ENCODE data around the gene CNTN1. TPM values are rescaled to one million over a fixed set of nuclear protein-coding genes. Genes with fewer than 3 reads are reported as not detected.

Gene CNTN1
- total and polyA plus RNA-seq, 2 of the 13 experiments (the other 11 are each of a cell fraction or from before 2014, with no cell fraction given) = 0.01 to 0.07 TPM

GRCh38 chr12:41108032-41108431 is 415.8 kb downstream of the CNTN1 start (continued):
- TF ChIP-seq NR3C1 (CRISPR knock-in tag; IDR thresholded peaks at IDR 0.05) = no peak
- TF ChIP-seq KDM5A (IDR thresholded peaks at IDR 0.05; ENCODE audit: borderline replicate concordance, low read length) = no peak
- TF ChIP-seq HDAC1 (CRISPR knock-in tag; IDR thresholded peaks at IDR 0.05) = no peak
- TF ChIP-seq CREM (IDR thresholded peaks at IDR 0.05) = no peak
- no peak for TF ChIP-seq CREM (CRISPR knock-in tag; IDR thresholded peaks at IDR 0.05)
- TF ChIP-seq SKI (IDR thresholded peaks at IDR 0.05; ENCODE audit: partially characterized antibody) = no peak
- TF ChIP-seq THYN1 (CRISPR knock-in tag; IDR thresholded peaks at IDR 0.05; ENCODE audit: borderline replicate concordance, low read depth) = no peak
- TF ChIP-seq BRCA1 (CRISPR knock-in tag; IDR thresholded peaks at IDR 0.05) = no peak

DNA sequence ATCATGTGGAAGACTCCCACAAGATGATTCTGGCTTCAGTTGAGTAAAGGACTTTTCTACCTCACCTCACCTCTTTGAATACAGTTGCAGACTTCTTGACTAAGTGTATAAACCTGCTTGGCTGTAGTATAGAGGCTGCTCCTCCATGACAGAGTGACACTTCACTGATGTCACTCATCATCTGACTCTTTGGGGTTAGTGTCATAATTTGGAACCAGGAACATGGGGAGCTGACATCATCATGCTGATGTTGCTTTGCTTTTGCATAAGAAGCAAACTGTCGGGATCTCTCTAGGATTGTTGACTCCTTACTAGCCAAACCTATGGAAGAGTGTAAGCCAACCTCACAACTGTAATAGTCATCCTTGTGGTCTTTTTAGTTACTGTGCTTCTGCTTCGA is 420.7 kb downstream of the CNTN1 start:
- Histone ChIP-seq H3K27ac (ENCODE audit: extremely low read length, insufficient read depth, low read length) (no peak overlapping the region), H4K20me1 (ENCODE audit: insufficient read depth, low read length) (no peaks in the 10 kb centered on the region), H3K27me3 (ENCODE audit: control insufficient read depth in 1 of 2, insufficient read depth in 2 of 2, low read length in 2 of 2) (no peaks in the 10 kb centered on the region), H3K4me2 (ENCODE audit: low read depth, low read length) (no peak overlapping the region), H2AFZ (ENCODE audit: low read length) (no peak overlapping the region), H3K9me3 (ENCODE audit: low read length) (no peaks in the 10 kb centered on the region), H3K79me2 (ENCODE audit: insufficient read depth, low read length) (no peaks in the 10 kb centered on the region), H3K9ac (ENCODE audit: insufficient read depth, low read depth, low read length) (no peak overlapping the region), H3K36me3 (replicated peaks in 1 of 2; ENCODE audit: control insufficient read depth in 1 of 2, insufficient read depth in 2 of 2, low read length in 2 of 2) (no peaks in the 10 kb centered on the region), H3K4me1 (ENCODE audit: insufficient read depth, low read length) (no peaks in the 10 kb centered on the region), H3K4me3 (replicated peaks in 1 of 3; ENCODE audit: insufficient read depth in 1 of 3, low read depth in 2 of 3, low read length in 3 of 3) (no peak overlapping the region)
- no peak for TF ChIP-seq ZNF180 (CRISPR knock-in tag; IDR thresholded peaks at IDR 0.05; ENCODE audit: borderline replicate concordance, low read depth)
- TF ChIP-seq HHEX (CRISPR knock-in tag; IDR thresholded peaks at IDR 0.05) = no peak
- peak; percentile 62; the same call in 1 of the 2 replicates for TF ChIP-seq CREB1 (IDR thresholded peaks at IDR 0.05)
- TF ChIP-seq CREB1 (CRISPR knock-in tag; IDR thresholded peaks at IDR 0.05) = no peak
- TF ChIP-seq POLR2AphosphoS2 (IDR thresholded peaks at IDR 0.05; ENCODE audit: low read depth, low read length) = no peak
- TF ChIP-seq EED (CRISPR knock-in tag; IDR thresholded peaks at IDR 0.05) = no peak
- DNase-seq (ENCODE audit: low spot score) (no peak), ATAC-seq (no peak), FAIRE-seq (no peak)
- BruUV-seq (replicated peaks) = no TSS peak
- WGBS (ENCODE audit: low lambda C conversion rate) = 0% methylated on average over 2 of the region's 2 CpGs
- ChIA-PET CTCF (ENCODE audit: low intra/inter-chr PET ratio, low total read pairs) (no interaction called here), POLR2A (no interaction called here)
- in situ Hi-C loops (cut with HindIII; ENCODE audit: extremely low pct_ligation_motif_present, low pct_unique_long_range_greater_than_20kb) = no loop called here
- intact Hi-C loops (cut with micrococcal nuclease; ENCODE audit: unreplicated experiment) = no loop called here

All from HepG2 (cell line).